Central memory CD4-positive, alpha-beta T cell (primary cell): Measurements from ENCODE around the gene RFWD3.

Experiments
- DNase-seq: peaks from one replicate; pipeline ENCODE4 v3.0.0; 2022

The RFWD3 gene

DNA sequence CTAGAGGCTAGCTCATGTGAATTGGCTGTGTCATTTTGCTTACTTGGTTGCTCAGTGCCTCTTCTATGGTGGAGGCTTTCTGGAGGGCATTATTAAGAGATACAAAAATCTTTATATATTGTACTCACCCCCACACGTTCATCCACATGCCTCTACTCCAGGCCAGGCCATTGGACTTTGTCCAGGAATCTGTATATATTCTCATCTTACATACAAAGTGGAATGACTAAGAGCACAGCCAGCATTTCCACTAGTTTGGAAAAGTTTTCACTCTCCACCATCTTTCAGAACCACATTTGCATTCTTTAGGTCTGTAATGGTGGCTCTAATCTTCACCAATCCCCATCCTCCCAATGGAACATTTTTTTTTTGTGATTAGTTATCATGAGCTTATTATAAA, 55.0 kb downstream of the RFWD3 start:
- DNase-seq: no peak

GRCh38 chr16:74608944-74609343, 57.7 kb downstream of the RFWD3 start:
- DNase-seq: peak; percentile 83

GRCh38 chr16:74608381-74608780, 58.3 kb downstream of the RFWD3 start:
- no peak for DNase-seq

DNA sequence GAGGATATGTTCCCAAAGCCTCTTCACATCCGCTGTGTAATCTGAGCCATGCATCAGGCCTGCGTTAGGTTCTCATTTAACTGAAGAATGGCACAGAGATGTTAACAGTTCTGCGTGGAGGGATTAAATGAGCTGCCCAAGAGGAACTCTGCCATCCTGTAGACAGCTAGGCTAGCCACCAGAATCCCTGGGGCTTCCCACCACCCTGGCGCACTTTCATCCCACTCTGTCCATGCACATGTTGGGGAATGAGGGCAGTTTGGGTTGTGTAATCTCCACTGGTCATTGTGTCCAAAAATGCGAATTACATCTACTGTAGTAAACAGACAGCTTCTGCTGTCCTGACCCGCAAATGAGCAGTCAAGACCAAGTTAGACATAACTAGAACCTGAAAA, 58.7 kb downstream of the RFWD3 start:
- no peak for DNase-seq

DNA sequence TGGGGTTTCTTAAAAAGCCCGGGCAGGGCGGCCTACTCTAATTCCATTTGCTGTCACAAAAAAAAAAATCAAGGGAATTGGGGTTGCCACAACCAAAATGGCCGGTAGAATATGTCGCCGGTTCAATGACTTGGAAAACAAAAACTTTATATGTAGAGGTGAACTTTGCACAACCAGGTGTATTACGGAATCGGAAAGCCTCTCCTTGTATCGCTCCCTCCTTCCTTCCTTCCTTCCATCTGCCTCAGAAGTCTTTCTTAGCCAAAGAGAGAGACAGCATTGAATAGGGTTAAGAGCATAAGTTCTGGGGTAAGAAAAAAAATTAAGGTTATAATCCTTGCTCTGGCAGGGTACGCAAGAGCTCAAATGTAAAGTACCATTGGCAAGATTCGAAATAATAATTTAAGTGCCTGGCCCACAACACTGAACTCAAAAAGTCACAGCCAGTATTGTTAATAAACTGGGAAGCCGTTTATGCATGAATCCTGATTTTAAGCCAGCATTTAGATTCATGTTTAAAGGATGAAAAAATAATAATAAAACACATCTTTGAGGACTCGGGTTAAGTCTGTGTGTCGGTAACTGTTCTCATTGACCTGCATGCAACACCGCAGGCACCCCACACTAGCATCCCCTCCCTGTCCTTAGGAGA, 59.2 kb downstream of the RFWD3 start:
- DNase-seq: no peak

GRCh38 chr16:74606521-74607309, 60.0 kb downstream of the RFWD3 start, which contains the start of gene GLG1:
GLG1 (minus strand) TSS chr16:74607114; CDS start chr16:74607094, 20 bp downstream.
- peak; percentile 88 for DNase-seq

GRCh38 chr16:74605746-74606520, 60.7 kb downstream of the RFWD3 start:
- no peak for DNase-seq

DNA sequence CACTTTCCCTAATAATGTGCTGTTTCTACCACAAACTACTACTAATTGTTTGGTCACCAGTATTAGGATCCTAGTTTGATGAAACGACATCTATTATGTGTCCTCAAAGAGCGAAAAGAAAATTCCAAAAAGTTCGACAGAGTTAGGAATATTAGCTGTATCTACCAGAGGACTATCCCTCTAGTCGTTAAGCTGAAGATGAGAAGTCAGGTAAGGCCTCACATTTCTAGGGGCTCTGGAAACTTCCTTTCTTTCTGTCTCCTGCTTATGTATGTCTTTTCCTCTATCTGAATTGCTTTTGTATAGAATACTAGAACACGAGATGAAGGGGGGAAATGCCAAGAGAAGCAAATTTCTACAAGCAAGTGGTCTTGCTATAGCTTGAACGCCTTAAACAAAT, 61.3 kb downstream of the RFWD3 start:
- DNase-seq: no peak

GRCh38 chr16:74603848-74604247, 62.8 kb downstream of the RFWD3 start:
- DNase-seq: no peak

GRCh38 chr16:74601126-74601871, 65.4 kb downstream of the RFWD3 start:
- peak; percentile 79 for DNase-seq

GRCh38 chr16:74596586-74596985, 70.1 kb downstream of the RFWD3 start:
- no peak for DNase-seq

DNA sequence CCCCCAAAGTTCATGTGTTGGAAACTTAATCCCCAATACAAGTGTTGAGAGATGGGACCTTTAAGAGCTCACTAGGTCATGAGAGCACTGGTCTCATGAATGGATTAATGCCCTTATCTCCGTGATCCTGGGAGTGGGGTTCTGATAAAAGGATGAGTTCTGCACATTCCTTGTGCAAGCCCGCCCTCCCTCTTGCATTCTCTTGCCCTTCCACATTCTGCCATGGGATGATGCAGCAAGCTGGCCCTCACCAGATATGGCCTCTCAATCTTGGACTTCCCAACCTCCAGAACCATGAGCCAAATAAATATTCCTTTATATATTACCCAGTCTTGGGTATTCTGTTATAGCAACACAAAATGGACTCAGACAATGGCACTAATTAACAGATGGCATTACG, 73.8 kb downstream of the RFWD3 start:
- no peak for DNase-seq

DNA sequence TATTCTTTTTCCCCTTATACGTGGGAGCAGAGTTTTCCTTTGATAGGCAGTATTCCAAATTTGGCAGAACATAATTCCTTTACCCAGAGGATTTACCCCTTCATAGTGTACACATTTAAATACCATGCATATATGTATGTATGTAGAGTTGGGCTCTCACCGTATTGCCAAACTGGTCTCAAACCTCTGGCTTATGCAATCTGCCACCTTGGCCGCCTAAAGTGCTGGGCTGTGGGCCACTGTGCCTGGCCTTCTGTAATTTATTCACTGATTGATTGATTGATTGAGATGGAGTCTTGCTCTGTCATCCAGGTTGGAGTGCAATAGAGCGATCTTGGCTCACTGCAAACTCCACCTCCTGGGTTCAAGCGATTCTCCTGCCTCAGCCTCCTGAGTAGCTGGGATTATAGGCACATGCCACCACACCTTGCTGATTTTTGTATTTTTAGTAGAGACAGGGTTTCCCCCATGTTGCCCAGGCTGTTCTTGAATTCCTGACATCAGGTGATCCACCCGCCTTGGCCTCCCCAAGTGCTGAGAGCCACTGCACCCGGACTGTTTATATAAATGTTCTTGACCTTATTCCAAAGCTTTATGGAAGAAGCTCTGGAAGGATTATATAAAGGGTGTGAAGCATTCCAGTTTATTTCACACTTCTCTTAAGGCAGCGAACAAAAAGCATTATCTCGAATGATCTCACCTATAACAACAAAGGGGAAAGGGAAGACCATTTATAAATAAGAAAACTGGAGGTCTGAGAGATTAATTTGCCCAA, 74.6 kb downstream of the RFWD3 start:
- no peak for DNase-seq

DNA sequence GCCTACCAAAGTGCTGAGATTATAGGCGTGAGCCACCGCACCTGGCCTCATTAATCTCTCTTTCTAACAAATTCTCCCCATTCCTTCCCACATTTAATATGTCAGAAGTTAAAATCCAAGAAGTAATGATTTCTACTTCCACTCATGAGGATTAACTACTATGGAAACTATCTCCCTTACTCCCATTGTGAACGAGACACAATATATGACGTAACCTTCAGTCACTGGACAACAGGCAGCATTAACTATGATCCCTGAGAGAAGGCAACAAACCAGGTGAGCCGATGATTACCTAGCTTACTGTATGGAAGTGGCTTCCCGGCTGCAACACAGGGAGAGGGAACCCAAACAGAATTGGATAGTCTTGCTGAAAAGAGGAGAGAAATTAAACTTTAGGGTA, 79.7 kb downstream of the RFWD3 start:
- DNase-seq: no peak

- DNase-seq: no peak
These were observed 80.7 kb downstream of the RFWD3 start for GRCh38 chr16:74585846-74586443.

DNA sequence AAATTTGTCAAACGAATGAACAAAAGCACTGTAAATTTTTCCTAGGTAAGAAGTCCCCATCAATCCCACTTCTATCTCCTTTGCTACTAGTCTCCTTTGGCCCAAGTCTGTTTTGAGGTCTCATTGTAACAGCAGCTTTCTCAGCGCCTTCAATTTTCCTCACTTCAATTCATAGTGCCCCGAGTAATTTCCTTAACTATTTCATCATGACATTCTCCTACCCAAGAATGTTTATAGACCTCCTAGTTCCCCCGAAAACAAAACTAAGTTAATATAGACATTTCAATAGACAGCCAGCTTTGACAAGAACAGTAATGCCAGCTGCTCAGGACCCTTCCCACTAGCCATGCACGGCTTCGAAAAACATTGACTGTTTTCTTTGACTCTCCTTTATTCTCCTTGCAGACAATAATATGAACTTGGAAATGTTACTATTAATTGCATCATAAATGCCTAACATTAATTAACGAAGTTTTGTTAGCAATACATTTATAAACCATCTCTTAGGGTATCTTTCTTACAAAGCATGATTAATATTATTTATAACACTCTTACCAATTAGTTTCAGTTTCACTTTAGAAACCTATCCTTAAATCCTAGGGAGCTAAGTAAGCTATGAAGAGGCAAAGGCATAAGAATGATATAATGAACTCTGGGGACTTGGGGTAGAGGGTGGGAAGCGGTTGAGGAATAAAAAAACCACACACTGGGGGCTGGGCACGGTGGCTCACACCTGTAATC, 82.6 kb downstream of the RFWD3 start:
- DNase-seq: no peak

DNA sequence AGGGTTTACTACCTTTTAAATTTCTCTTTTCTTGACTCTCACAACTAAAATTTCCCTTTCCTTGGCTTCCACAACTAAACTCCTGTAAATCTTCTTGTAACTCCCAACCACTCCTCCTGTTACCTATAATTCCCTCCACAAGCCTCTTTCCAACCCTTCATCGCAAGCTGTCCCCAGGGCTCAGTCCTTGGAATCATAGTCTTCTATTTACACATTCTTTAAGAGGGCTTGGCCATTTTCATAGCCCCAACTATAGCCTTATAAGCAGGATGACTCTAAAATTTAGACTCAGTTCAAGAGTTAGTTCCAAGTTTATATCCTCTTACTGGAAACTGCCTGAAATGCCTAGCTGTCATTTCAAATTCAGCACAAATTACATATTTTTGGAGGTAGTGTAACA, 83.7 kb downstream of the RFWD3 start:
- DNase-seq: no peak

DNA sequence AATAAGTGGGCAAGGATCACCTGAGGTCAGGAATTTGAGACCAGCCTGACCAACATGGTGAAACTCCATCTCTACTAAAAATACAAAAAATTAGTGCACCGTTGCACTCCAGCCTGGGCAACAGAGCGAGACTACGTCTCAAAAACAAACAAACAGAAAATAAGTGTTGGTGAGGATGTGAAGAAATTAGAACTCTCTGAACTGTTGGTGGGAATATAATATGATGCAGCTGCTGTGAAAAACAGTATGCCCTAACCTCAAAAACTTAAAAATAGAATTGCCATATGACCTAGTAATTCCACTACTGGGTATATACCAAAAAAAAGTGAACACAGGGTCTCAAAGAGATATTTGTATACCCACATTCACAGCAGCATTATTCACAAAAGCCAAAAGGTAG, 85.8 kb downstream of the RFWD3 start:
- DNase-seq: no peak

GRCh38 chr16:74578838-74579237, 87.8 kb downstream of the RFWD3 start:
- no peak for DNase-seq

DNA sequence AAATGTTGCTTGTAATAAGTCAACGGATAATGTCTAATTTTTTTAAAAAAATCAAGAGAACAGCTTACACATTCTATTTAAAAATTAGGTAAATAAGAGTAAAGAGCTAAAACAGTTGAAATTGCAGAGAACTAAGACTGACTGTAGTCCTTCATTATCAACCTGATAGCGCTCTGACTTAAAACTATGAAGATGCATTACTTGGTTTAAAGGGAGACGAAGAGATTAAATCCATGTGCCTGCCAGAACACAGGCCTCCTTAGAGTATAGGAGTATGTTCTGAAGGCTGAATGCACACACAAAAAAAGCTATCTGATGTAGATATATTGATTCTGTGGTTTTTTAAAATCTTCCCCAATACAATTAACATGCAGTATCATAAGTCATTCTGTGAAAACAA, 88.2 kb downstream of the RFWD3 start:
- DNase-seq: no peak

DNA sequence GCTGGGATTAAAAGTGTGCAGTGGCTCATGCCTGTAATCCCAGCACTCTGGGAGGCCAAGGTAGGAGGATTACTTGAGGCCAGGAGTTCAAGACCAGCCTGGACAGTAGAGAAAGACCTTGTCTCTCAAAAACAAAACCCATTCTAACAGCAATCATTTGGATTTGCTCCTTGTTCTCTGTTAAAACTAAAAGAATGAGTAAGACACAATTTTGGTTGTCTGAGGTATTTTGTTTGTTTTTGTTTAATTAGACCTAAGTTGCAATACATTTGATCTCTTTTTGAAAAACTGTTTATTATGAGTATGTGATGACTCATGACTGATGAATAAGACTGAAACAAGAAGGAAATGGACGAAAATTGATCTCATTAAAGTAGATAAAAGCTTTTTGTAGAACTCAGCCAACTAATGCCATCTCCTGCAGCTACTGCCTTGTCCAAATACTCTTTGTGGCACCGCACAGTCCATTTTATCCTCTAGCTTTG, 88.8 kb downstream of the RFWD3 start:
- DNase-seq: no peak
